DMS153 treated with DMSO at 0.1 percent for 48 hours (cell line): Measurements from ENCODE around the gene DLX1.
"Not testable (repeated sequence)": the region's sequence is repeated elsewhere in the genome, so short reads cannot be mapped to it uniquely, and the experiment has no call there.

Experiments
- DNase-seq: peaks from one replicate; lab custom pipeline; 2025; ENCODE audit not compliant: unreplicated experiment; lab: John Stamatoyannopoulos, UW

DLX1 gene

DNA sequence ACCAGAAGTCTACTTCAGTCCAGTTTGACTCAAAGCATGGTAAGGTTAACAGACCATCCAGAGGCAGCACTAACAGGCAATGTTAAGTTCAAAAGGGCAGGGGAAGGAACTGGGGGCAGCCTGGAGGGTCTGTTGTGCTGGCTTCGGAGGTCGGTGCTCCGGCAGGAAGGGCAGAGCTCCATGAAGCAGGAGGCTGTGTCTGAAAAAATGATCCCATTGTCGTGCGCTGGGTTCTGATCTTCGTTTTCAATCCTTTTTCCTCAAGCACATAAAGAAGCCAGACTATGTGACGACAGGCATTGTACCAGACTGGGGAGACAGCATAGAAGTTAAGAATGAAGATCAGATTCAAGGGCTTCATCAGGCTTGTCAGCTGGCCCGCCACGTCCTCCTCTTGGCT is 21.9 kb upstream of the DLX1 start:
- DNase-seq = no peak

- DNase-seq = no peak
These were observed 20.2 kb upstream of the DLX1 start for GRCh38 chr2:172065111-172065510.

DNA sequence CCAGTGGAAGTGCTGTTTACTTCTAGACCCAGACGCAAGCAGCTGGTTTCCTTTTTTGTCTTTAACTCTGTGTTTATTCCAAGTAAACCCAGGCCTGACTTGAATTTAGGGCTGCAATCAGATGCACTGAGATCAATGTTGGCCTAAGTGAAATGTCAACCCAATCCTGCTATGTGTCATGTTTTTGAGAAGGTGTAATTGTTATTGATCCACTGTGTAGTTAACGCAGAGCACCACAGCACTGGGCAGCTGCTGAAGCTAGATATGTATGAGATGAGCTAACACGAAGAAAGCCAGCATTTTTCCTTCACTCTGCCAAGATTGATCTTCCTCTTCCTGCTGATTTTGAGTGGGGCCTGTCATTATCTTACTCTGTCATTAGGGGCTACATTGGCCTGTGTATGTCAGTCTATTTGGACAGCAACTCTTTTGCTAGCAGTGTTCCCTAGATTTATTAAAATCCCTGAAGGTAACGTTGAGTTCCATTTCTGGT is 18.9 kb upstream of the DLX1 start:
- no peak for DNase-seq

- not testable (repeated sequence) for DNase-seq
These were observed 17.4 kb upstream of the DLX1 start for GRCh38 chr2:172067905-172068304.

- DNase-seq = no peak
These were observed 14.4 kb upstream of the DLX1 start for GRCh38 chr2:172070936-172071335.

DNA sequence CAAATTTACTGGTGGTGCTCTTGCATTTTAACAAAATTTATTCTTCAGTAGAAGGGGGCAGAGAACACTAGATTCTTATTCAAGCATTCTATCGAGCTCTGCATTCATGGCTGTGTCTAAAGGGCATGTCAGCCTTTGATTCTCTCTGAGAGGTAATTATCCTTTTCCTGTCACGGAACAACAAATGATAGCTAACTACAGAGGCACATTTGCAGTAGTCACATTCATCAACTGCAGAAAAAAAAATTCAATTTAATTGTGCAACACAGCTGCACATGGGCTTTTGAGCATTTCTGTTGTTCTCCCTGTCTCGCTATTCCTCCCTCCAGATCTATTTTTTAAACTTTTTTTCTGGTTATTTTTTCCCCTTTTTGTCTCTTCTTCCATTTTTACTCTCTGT is 13.0 kb upstream of the DLX1 start:
- DNase-seq = peak; percentile 57

- no peak for DNase-seq
These were observed 12.6 kb upstream of the DLX1 start for GRCh38 chr2:172072706-172073105.

DNA sequence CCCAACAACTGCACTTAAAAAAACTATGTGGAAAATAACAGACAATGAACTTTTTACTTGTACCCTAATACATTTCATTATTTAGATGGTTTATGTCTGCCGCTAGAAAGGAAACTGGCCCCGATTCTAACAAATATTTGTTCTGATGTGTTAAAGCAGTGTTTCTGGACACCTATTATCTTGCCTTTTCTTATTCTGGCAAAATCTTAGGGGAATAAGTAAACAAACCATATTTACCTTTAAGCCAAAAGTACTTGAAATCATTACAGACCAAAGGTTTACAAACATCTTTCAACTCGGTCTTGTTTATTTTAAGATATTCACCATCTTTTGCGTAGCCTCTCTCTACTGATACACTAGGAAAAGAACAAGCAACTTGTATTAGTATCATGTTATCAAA is 11.8 kb upstream of the DLX1 start:
- DNase-seq = no peak

DNA sequence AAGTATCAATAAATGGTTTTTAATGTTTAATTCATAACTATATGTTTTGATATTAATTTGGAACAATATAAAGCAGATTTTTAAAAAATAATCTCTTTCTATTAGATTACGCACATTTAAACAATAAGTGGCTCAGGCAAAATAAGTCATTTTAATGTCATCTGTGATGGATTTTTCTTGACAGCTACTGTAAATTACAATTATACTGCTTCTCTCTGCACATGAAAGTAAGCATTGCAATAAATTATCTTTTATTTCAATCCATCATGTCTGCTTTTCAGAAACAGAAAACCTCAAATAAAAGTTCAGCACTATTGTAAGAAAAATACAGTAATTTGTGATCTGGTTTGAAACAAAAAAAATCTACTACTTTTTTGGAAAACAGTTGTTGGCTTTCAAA is 11.1 kb upstream of the DLX1 start:
- DNase-seq = no peak

- no peak for DNase-seq
These were observed 5.9 kb upstream of the DLX1 start for GRCh38 chr2:172079416-172079815.

DNA sequence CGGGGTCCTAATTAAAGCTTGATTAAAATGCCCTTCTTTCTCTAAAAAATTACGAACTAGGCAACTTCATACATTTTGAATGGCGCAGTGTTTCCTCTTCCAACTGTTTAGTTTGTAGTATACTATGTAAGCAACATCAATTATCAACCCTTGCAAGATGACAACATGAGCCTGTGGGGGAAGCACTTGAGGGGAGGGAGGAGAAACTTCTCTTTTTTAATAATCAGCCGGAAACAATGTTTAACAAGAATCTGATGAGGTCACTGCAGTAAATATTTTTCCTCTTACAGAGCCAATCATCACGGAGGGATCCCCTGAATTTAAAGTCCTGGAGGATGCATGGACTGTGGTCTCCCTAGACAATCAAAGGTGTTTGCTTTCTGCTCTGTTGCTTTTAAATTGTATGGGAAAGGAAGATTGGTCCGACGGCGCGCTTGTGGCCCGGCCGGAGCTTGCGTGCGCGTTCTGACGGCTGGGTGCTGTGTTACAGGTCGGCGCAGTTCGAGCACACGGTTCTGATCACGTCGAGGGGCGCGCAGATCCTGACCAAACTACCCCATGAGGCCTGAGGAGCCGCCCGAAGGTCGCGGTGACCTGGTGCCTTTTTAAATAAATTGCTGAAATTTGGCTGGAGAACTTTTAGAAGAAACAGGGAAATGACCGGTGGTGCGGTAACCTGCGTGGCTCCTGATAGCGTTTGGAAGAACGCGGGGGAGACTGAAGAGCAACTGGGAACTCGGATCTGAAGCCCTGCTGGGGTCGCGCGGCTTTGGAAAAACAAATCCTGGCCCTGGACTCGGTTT is 5.3 kb upstream of the DLX1 start:
- DNase-seq = no peak

DNA sequence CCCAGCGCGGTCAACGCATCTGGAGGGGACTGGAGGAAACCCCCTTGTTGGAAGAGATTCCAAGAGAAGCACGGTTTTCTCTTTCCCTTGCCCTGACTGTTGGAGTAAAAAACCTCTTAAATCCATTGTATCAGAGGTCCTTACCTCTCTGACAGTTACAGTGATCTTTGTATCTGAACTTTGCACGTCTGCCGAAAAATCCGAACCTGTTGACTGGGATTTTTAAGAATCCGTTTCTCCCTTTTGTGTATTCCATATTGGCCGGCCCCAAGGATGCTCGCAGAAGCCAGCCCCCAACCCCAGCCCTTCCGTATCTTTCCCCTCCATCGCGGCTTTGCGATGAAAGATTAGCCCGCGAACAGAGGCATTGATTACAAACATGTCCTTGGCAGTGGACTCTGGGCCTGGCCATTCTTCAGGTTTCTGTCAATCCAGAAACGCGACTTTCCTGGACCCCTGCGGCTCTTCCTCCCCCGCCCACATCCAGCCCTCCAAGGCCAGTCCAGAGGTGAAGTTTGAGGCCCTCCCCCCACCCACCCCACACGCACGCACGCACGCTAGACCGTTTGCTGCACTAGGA is 4.6 kb upstream of the DLX1 start:
- no peak for DNase-seq

DNA sequence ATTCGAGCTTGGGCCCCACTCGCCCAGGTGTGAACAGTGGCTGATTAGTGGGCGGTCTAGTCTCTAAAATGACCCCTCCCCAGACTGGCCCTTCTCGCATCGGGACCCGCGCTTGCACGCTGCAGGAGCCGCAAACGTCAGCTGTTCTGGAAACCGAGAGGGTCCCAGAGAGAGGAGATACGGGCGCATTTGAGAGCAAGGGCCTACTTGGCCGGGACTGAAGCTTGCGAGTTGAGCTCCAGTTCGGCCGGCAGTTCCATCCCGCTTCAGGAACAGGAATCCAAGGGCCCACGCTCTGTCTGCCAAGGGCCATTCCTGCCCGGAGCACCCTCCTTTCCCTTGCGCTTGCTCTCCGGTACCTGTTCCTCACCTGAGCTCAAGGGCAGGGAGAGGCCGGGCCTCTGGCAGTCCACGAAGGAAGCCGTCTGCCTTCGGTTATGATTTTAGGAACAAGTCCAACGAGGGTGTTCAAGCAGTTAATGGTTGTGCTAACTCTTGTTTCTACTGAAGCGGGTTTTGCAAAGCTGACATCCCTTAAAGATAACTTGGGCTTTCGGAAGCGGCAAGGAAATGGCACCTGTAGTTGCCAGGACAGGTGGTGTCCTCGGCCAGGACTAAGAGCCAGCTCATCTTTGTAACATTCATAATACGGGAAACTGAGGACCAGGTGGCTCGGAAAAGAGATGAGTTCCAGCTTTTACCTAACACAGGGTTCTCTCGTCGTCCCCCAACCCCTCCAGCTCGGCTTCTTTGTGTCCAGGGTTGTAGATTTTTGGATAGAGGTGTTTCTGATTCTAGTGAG is 3.9 kb upstream of the DLX1 start:
- DNase-seq = no peak

DNA sequence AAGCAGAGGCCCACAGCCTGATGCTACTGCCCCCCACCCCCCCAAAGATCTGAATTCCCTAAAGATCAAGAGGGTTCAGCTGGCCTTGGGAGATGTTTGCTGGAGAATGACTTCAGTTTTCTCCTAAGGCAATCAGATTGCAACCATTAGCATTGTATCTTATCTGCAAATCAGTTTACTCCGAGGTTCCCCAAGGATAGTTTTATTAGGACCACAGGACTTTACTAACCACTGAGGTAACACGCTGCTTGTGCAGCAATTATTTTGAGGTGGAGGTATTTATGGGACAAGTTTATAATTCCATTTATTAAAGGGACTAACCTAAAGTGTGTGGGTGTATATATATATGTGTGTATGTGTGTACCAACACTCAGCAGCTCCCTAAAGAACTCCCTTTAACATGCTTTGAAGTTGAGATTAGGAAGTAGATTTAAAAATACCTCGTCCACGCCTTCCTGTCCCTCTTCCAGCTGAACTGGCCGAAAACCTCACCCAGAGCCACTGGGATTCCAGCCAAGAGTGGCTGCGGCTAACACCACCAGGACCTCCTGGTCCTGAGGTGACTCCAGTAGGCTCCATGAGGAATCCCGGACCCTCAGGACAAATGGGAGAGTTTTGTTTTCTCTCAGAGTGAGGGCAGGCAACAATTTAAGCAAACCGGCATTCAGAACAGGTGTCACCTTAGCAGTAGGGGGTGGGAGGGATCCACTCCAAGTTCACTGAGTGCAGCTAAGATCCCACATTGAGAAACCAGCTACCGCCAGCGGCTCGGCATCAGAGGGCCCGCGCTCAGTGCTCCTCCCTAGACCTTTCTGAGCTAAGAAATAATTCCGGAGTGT is 3.0 kb upstream of the DLX1 start:
- no peak for DNase-seq

DNA sequence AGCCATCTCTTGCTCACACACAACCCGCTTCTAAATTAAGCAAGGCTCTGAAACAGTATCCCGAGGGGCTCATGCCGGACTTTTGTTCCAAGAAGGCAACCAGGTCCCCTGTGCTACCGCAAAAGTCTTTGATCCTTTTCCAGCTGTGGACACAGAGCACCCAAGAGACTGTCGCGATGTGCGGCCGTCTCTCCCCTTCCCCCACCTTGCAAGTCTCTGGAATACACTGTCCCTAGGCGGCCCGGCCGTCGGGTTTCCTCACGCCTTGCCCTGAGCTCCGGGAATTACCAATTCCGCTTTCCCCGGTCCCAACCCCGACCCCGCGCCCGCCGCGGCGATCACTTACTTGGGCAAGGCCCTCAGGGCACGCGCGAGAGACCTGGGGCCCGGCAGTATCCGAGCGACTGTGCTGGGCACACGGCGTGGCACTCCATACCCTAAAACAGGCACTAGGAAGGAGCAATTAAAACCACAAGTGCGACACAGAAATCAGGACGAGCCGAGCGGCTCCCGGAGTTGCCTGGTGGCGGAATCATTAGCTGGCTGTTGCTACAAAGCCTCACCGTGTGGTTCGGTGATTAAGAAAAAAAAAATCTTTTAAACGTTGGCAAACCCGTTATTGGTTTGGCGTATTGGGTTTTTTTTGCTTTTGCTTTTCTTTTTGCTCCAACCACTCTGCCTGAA is 2.2 kb upstream of the DLX1 start:
- no peak for DNase-seq

DNA sequence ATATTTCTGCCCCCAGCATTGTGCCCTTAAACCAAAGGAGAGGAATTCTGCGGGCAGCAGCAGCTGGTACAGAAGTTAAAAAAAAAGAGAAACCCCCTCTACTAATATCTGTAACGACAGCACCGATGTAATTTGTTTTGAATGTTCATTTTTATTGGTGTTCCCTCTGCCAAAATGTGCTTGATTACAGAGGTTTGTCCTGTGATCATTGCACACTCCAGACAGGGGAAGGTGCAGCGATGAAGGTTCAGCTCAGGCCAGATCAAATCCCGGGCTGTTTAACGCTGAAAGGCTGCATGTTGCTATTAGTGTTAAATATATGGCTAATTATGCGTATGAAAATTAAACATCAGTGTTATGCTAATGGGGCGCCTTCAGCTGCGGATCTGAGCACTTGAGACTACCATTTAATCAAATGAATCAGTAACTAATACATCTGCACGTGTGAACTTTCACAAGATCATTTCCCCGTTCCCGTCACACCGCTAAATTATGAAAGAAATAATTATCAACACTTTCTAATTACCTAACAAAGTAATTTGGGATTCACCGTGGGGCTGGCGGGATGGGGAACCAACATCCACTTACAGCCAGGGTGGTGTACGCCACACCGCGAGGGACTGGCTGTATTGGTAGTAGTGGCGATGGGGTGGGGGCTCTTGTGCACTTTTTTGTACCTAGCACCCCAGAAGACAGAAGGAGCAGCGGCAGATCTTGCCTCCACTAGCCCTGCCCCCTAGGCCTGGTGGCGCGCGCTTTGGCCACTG is 1.5 kb upstream of the DLX1 start:
- no peak for DNase-seq

DNA sequence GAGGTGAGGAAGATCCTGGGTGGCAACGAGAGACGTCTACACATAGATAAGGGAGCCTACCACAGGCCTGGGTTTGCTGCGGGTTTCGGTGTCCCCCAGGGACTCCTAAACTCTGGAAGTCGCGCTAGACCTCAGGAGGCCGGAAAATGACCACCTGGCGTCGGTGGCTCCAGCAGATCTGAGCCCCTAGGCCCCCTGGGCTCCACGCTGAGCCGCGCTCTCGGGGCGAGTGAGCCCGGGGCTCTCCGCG is 987 bp upstream of the DLX1 start:
- DNase-seq = no peak

DNA sequence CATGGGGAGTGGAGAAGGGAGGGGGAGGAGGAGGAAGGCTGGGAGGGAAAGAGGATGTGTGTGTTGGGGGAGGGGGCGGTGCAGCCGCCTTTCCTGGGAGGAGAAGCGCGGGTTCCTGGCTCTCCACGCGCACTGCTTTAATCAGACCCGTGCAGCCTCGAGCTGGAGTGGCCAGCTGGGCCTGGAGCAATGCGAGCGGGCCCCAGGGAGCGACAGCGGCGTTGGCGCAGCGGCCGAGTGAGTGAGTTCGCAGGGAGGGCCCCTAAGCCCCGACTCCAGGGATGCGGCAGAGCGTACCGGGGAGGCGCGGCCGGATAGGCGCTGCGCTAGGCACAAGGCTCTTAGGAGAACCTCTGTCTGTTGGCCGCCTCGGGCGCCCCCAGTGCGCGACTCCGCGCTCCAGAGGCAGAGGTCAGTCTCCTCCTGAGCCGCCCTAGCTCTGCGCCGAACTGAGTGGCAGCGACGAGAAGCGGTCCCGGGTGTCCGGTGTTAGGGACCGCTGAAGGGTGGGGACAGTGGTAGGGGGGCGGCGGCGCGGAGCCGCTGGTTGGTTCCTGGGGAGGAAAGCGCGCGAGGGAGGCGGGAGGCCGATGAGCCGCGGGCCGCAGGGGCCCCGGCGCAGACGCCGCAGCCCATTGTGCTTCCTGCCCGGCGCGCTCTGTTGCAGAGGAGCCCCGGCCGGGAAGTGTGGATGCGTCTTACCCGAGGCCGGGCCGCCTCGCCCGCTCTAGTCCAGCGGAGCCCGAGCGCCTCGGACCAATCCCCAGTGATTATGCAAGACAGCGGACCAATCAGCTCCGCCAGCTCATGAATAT is 455 bp upstream of the DLX1 start:
- peak; percentile 91 for DNase-seq
